Measurements from ENCODE around the gene PKNOX2.

The PKNOX2 gene

GRCh38 chr11:125264100-125265022 is 99.8 kb downstream of the PKNOX2 start:
- DNase-seq, result no peak

GRCh38 chr11:125267548-125267947 is 103.0 kb downstream of the PKNOX2 start:
- no peak for DNase-seq

GRCh38 chr11:125268611-125269010 is 104.1 kb downstream of the PKNOX2 start:
- DNase-seq, result no peak

DNA sequence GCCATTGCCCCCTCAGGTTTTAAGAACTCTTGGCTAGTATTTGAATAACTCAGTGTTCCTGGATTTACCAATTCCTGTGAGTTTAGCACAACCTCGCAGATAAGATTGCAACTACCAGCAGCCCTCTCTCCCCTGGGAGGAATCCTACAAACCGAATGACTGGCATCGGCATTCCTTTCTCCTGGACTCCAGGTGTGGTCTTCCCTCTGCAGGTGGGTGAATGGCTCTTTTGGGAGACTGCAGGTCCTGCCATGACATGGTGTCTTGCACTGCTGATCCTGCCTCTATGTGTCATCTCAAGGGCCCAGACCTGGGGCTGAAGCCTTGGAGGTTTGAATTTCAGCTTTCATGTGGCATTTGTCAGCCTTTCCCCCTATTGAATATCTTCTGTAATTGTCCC is 105.6 kb downstream of the PKNOX2 start:
- DNase-seq, result no peak

GRCh38 chr11:125270711-125271110 is 106.2 kb downstream of the PKNOX2 start:
- DNase-seq, result no peak

GRCh38 chr11:125271483-125272091 is 107.0 kb downstream of the PKNOX2 start:
- no peak for DNase-seq

GRCh38 chr11:125272092-125272491 is 107.5 kb downstream of the PKNOX2 start:
- DNase-seq, result no peak

- DNase-seq, result no peak
Observed at GRCh38 chr11:125272821-125273220, 108.3 kb downstream of the PKNOX2 start.

- DNase-seq, result no peak
Observed at GRCh38 chr11:125273519-125274000, 109.0 kb downstream of the PKNOX2 start.

DNA sequence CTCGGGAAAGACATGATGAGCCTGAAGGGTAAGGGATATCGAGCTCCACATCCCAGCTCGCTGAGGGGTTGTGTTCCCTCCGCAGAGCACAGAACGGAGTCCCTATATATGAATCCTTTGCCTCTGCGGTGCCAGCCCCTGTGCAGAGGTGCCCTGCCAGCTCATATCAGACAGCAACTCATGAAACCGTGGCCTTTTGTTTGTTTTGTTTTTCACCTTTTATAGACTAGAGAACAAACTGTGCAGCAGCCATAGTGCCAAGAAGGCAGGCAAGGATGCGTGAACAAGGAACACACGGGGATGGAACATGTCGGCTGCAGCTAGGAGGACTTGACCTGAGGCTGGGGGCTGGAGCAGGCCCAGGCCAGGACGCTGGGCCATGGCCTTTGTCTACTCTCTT is 109.8 kb downstream of the PKNOX2 start:
- DNase-seq, result no peak

DNA sequence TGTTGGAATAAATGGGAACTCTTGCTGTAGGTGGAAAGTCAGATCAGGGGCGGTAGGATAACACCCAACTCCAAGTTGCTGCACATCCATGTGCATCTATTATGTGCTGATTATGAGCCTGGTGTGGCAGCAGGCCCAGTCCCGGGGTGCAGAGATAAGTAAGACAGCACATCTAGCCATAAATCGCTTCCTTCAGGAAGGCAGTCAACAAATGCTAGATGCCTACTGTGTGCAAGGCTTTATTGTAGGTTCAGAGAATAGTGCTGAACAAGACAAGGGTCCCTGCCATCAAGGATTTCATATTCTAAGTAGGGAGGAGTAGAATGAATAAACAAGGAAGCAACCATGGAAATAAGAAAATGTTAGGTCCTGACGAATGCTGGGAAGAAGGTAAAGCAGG is 110.2 kb downstream of the PKNOX2 start:
- DNase-seq, result no peak

- no peak for DNase-seq
Observed at GRCh38 chr11:125275905-125276618, 111.5 kb downstream of the PKNOX2 start.

- no peak for DNase-seq
Observed at GRCh38 chr11:125276619-125276976, 112.0 kb downstream of the PKNOX2 start.

GRCh38 chr11:125279676-125280418 is 115.3 kb downstream of the PKNOX2 start:
- no peak for DNase-seq

DNA sequence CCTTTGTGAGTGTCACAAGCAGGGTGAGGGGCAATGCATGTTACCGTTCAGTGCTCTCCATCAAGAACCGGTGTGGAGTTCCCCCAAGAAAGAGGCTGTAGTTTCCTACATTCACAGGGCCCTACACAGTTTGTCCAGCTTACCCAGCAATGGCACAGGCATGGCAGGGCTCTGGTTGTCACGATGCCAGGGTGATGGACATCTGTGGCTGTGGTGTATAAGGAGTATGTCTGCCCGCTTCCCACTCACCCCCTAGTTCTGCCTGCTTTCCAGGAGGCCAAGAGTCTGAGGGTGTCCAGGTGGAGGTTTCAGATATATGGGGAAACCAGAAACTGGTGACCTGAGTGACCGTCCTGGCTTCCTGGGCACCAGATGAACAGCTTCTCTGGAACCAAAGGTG is 116.1 kb downstream of the PKNOX2 start:
- no peak for DNase-seq

DNA sequence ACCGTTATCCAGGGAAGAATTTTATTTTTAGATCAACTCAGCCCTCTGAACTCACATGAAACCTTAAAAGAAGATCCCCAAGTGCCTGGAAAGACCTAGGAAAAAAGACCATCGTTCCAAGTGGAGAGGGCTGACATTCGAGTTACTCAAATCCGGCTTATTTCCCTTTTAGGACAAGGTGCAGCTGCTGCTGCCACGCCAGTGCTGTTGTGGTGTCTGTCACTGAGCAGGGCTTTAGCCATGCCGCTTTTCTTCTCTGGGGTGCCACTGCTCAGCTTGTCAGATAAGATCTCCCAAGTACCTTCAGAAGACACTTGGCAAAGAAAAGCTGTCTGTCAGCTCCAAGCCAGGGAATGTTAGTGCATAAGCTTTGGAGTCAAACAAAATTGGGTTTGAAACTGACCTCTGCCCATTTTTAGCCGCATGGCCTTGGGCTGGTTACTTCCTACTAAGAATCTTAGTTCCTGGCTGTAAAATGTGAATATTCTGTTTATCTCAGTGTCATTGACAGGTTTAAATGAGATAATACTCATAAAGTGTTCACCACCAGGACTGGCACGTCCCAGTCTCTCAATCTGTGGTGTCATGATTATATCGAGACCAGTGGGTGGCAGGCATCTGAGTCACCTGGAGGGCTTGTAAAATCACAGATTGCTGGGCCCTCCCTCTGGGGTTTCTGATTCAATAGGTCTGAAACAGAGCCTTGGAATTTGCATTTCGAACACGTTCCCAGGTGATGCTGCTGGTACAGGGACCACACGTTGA is 117.5 kb downstream of the PKNOX2 start:
- no peak for DNase-seq

DNA sequence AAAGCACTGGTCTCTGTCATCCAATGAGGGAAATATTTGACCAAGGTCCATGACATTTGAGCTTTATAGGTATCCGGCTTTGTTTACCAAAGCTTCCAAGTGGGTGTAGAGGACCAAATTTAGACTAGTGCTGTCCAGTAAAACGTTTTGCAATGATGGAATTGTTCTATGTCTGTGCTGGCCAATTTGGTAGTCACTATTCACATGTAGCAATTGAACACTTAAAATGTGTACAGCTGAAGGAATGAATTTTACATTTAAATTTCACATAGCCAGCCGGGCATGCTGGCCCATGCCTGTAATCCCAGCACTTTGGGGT is 118.0 kb downstream of the PKNOX2 start:
- DNase-seq, result no peak

GRCh38 chr11:125284245-125284850 is 119.8 kb downstream of the PKNOX2 start:
- DNase-seq, result no peak

- no peak for DNase-seq
Observed at GRCh38 chr11:125285844-125286243, 121.3 kb downstream of the PKNOX2 start.

DNA sequence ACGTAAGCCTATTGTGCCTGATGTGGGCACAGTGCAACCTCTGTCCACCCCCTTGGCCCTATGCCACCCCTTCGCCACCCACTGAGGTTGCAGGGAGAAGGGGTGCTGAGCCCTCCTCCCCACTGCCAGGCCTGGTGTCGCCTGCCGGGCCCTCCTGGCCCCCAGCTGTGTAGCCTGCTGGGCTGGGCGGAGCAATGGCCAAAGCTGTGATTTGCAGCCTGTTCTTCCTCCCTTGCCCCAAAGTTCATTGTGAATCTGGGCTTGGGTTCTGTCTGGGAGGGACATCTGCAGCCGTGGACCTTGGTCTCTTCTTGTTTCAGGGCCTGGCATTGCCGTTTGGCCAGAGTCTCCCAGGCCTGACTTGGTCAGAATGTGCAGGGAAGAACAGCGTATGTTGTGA is 121.9 kb downstream of the PKNOX2 start:
- no peak for DNase-seq

DNA sequence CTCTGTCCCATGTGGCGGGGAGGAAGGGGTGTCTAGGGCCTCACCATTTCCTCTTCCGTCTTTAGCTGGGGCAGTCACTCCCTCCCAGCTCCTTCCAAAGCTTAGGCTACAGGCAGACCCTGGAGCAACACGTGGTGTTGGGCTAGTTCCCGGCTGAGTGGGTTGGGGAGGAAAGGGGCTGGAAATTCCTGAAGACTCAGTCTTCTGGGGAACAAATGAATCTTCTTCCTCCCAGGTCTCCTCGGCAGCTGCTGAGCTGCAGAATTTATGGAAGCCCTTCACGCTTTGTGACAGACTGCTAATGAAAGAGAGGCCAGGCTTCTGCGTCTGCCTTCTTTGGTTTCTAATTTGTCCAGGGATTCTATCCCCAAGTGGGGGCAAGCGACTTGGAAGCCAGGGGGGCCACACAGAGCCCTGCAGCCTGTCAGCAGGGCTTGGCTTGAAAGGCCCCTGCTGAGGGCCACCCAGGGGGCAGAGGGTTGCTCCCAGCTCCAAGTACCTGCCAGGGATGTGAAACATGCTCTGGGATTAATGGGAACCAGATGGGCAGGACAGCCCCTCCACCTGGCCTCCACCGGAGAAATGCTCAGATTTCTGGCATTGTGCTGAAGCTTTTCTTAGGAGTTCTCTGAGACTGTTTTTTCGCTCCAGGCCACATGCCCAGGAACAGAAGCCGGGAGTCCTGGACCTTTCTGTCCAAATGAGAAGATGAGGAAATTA is 123.1 kb downstream of the PKNOX2 start:
- DNase-seq, result no peak
